ENCODE results near the gene DCDC1. TPM values are rescaled to one million over a fixed set of nuclear protein-coding genes. Genes with fewer than 3 reads are reported as not detected.

The DCDC1 gene
- 0.18 and 3.2 TPM in 2 replicates for total RNA-seq (ENCODE audit: low replicate concordance)

GRCh38 chr11:31369348-31370329 is at the start of gene DCDC1, which contains the start of gene DNAJC24:
DCDC1 (minus strand) TSS chr11:31369739; CDS start chr11:31328280, 41,459 bp downstream.
DNAJC24 (plus strand) TSS chr11:31369860; CDS start chr11:31370749, 889 bp downstream.
- TF ChIP-seq CTCF (IDR thresholded peaks at IDR 0.05; ENCODE audit: insufficient read depth, low read length): no peak
- H3K4me3 ChIP-seq (ENCODE audit: low read depth, low read length): peak within 1 kb of the TSS; percentile 89
- DNase-seq (ENCODE audit: low read depth): peak; percentile 91

- no peak overlapping the region for H3K4me3 ChIP-seq (ENCODE audit: low read depth, low read length)
- no peak for DNase-seq (ENCODE audit: low read depth)
- no peak for TF ChIP-seq CTCF (IDR thresholded peaks at IDR 0.05; ENCODE audit: insufficient read depth, low read length)
These were observed 49.6 kb upstream of the DCDC1 start for GRCh38 chr11:31419138-31419537.

GRCh38 chr11:31417816-31418215 is 48.3 kb upstream of the DCDC1 start:
- DNase-seq (ENCODE audit: low read depth): no peak
- TF ChIP-seq CTCF (IDR thresholded peaks at IDR 0.05; ENCODE audit: insufficient read depth, low read length): no peak
- no peak overlapping the region for H3K4me3 ChIP-seq (ENCODE audit: low read depth, low read length)

GRCh38 chr11:31417357-31417756 is 47.8 kb upstream of the DCDC1 start:
- DNase-seq (ENCODE audit: low read depth): no peak
- H3K4me3 ChIP-seq (ENCODE audit: low read depth, low read length): no peak overlapping the region
- TF ChIP-seq CTCF (IDR thresholded peaks at IDR 0.05; ENCODE audit: insufficient read depth, low read length): no peak

GRCh38 chr11:31415435-31415834 is 45.9 kb upstream of the DCDC1 start:
- no peak for TF ChIP-seq CTCF (IDR thresholded peaks at IDR 0.05; ENCODE audit: insufficient read depth, low read length)
- DNase-seq (ENCODE audit: low read depth): no peak
- no peak overlapping the region for H3K4me3 ChIP-seq (ENCODE audit: low read depth, low read length)

GRCh38 chr11:31414338-31414737 is 44.8 kb upstream of the DCDC1 start:
- DNase-seq (ENCODE audit: low read depth): no peak
- TF ChIP-seq CTCF (IDR thresholded peaks at IDR 0.05; ENCODE audit: insufficient read depth, low read length): no peak
- no peak overlapping the region for H3K4me3 ChIP-seq (ENCODE audit: low read depth, low read length)
